Left ventricle myocardium inferior (tissue), 1 donor: ENCODE data around the gene PRDM12. TPM values are rescaled to one million over a fixed set of nuclear protein-coding genes. Genes with fewer than 3 reads are reported as not detected.
A peak's percentile ranks its signal among the peaks of the same experiment; 100 is the strongest.

Experiments
- DNase-seq: peaks from one replicate; pipeline ENCODE4 v3.0.0-alpha.2; 2020
- H3K27ac ChIP-seq: fragments of 200-600 bp; replicated peaks from 2 replicates; pipeline ENCODE4 v1.8.0; 2021
- H3K27me3 ChIP-seq: fragments of 200-600 bp; 2 replicates; pipeline ENCODE4 v1.8.0; 2021; ENCODE audit warnings: low read depth
- H3K36me3 ChIP-seq: fragments of 200-600 bp; 2 replicates; pipeline ENCODE4 v1.8.0; 2021
- H3K4me1 ChIP-seq: fragments of 200-600 bp; 2 replicates; pipeline ENCODE4 v1.8.0; 2021
- H3K4me3 ChIP-seq: fragments of 200-600 bp; 2 replicates; pipeline ENCODE4 v1.8.0; 2021; ENCODE audit warnings: mild to moderate bottlenecking, moderate library complexity
- H3K9me3 ChIP-seq: fragments of 200-600 bp; replicated peaks from 2 replicates; pipeline ENCODE4 v1.8.0; 2021
- CTCF ChIP-seq: fragments of 200-600 bp; IDR thresholded peaks from 2 replicates; pipeline ENCODE4 v1.8.0; 2021; ENCODE audit warnings: antibody characterized with exemption, mild to moderate bottlenecking, borderline replicate concordance
- intact Hi-C: fragments of 100-400 bp; cut with micrococcal nuclease; formaldehyde crosslinking; loops from one replicate; pipeline ENCODE4 v1.11.0; 2022
- total RNA-seq: library from RNA; stranded (reverse); fragmentation: NEBNext Ultra II Directional; extraction: Animal tissue kit (Norgen Biotek cat#: 25700); gene quantifications from one replicate; pipeline ENCODE4 v1.2.1, GENCODE V29; 2021
- donor health status: DM: no; HTN: yes; CAD: no; lungs with severe emphysema.

The PRDM12 gene
- total RNA-seq, 1 donor from 2014 or later = not detected

DNA sequence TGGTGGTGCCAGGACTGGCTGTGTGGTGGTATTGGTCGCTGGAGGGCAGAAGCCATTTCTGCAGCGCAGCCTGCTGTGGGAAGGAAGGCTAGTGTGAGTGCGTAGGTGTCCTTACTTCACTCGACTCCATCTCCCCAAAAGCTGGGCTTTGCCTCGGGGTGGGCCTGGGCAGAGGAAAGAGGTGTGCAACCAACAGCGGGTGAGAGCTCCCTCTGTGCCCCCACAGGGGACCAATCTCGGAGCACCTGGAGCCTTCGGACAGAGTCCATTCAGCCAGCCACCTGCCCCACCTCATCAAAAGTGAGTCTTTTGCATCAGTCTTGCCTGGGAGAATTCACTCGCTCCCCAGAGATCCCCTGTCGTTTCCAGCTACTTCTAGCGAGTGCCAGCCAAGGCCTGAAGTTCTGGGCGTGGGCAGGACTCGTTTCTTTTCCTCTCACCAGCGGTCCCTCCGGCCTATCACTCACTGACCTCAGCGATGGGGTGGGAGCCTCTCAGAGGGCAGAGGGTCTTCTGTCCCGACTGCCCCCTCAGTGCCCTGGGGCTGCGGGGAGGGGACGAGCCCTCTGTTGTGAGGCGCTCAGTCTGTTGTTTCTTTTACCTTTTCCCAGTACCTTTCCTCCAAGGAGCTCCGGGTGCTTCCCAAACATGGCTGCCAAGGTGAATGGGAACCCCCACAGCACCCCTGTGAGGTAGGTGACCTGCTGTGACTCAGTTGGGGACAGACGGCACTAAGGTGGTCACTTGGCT lies 32.9 kb upstream of the PRDM12 start:
- peak overlapping the region; percentile 71 for H3K27ac ChIP-seq
- H3K9me3 ChIP-seq = no peaks in the 10 kb centered on the region
- no peak for DNase-seq
- no peak overlapping the region for H3K4me3 ChIP-seq
- no peaks in the 10 kb centered on the region for H3K27me3 ChIP-seq
- intact Hi-C loops = no loop called here
- peaks cover 57% of the 10 kb centered on the region for H3K4me1 ChIP-seq
- peaks cover 91% of the 10 kb centered on the region for H3K36me3 ChIP-seq
- no peak for TF ChIP-seq CTCF

DNA sequence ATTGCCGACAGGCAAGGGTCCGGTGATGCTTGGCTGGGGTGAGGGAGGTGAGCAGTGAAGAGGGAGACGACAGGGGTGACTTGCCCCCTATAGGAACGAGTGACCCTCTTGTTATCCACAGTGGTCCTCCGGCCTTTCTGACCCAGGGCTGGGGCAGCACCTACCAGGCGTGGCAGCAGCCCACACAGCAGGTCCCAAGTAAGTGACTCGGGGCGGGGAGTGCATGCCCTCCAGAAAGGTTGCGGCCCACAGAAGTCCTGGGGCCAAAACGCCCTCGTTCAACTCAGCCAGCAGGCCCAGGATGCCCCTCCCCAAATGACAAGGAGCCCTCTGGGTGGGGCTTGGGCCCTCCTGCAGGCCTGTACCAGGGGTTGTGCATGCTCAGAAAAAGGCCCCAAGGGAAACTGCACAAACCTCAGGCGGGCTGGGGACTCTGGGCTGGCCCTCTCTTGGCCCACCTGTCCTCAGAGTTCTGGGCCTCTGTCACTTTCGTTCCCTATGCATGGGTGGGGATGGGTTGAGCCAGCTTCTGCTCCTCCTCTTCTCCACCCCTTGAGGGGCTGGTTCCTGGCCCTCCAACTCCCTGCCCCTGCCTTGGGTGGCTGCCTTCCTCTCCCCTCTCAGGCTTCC lies 32.2 kb upstream of the PRDM12 start:
- Histone ChIP-seq H3K4me1 (peaks cover 50% of the 10 kb centered on the region), H3K27ac (no peak overlapping the region), H3K4me3 (no peak overlapping the region), H3K27me3 (no peaks in the 10 kb centered on the region), H3K36me3 (peaks cover 91% of the 10 kb centered on the region), H3K9me3 (no peaks in the 10 kb centered on the region)
- intact Hi-C loops = no loop called here
- TF ChIP-seq CTCF = no peak
- DNase-seq = no peak

GRCh38 chr9:130632841-130633240 lies 31.6 kb upstream of the PRDM12 start:
- intact Hi-C loops = no loop called here
- H3K4me1 ChIP-seq = peaks cover 45% of the 10 kb centered on the region

GRCh38 chr9:130633336-130634190 lies 30.8 kb upstream of the PRDM12 start:
- Histone ChIP-seq H3K27me3 (no peaks in the 10 kb centered on the region), H3K27ac (no peak overlapping the region), H3K4me3 (no peak overlapping the region), H3K9me3 (no peaks in the 10 kb centered on the region), H3K36me3 (peaks cover 93% of the 10 kb centered on the region), H3K4me1 (peaks cover 38% of the 10 kb centered on the region)
- TF ChIP-seq CTCF = no peak
- intact Hi-C loops = no loop called here
- DNase-seq = no peak

More at GRCh38 chr9:130632841-130633240, 31.6 kb upstream of the PRDM12 start:
- Histone ChIP-seq H3K9me3 (no peaks in the 10 kb centered on the region), H3K36me3 (peaks cover 86% of the 10 kb centered on the region), H3K27me3 (no peaks in the 10 kb centered on the region), H3K27ac (no peak overlapping the region), H3K4me3 (no peak overlapping the region)
- DNase-seq = no peak
- no peak for TF ChIP-seq CTCF

GRCh38 chr9:130634191-130634768 lies 30.1 kb upstream of the PRDM12 start:
- Histone ChIP-seq H3K27me3 (no peaks in the 10 kb centered on the region), H3K4me3 (no peak overlapping the region), H3K4me1 (peaks cover 31% of the 10 kb centered on the region), H3K9me3 (no peaks in the 10 kb centered on the region), H3K36me3 (peaks cover 88% of the 10 kb centered on the region), H3K27ac (no peak overlapping the region)
- DNase-seq = no peak
- intact Hi-C loops = no loop called here
- TF ChIP-seq CTCF = no peak
